B cell (primary cell): ENCODE results near the gene UBTD1. TPM values are rescaled to one million over a fixed set of nuclear protein-coding genes. Genes with fewer than 3 reads are reported as not detected.

Experiments
- ATAC-seq: fragments of 200-7000 bp; cut with Tn5 transposase; one replicate; pipeline ENCODE4 v1.10.0; 2021; ENCODE audit warnings: low read depth, mild to moderate bottlenecking, moderate number of reproducible peaks, moderate library complexity
- CTCF ChIA-PET: fragments of 350-600 bp; sonication (Branson Sonifier 250); formaldehyde crosslinking; loops from one replicate; lab custom pipeline; 2021; ENCODE audit warnings: antibody characterized with exemption, inconsistent platforms; lab: Charles Lee
- POLR2A ChIA-PET: fragments of 350-600 bp; sonication (Branson Sonifier 250); formaldehyde crosslinking; loops from one replicate; lab custom pipeline; 2021; ENCODE audit warnings: antibody characterized with exemption; lab: Charles Lee
- DNase-seq: peaks from one replicate; pipeline ENCODE4 v3.0.0; 2013
- H2AFZ ChIP-seq: 2 replicates; pipeline ENCODE4 v1.6.1; 2012; ENCODE audit warnings: mild to moderate bottlenecking, low read depth, low read length; ENCODE audit not compliant: insufficient read depth, poor library complexity, severe bottlenecking
- H3K27ac ChIP-seq, 2 donors: 1 replicate in 1 of 2; 2 replicates in 1 of 2; pipeline ENCODE4 v1.5.1; 2012 to 2013; ENCODE audit warnings: low read length in 2 of 2, mild to moderate bottlenecking in 2 of 2, moderate library complexity in 1 of 2
- H3K27me3 ChIP-seq, 4 experiments: fragments of 200-600 bp in 1 of 4; sonication (generic) in 1 of 4; replicated peaks in 1 of 4; 1 replicate in 2 of 4; 2 replicates in 2 of 4; pipeline versions ENCODE4 v1.6.1 to v1.7.0; 2013 to 2016; ENCODE audit warnings: low read length in 3 of 4, mild to moderate bottlenecking in 2 of 4, mixed read lengths in 1 of 4, moderate library complexity in 1 of 4; ENCODE audit not compliant: insufficient read depth in 4 of 4, control insufficient read depth in 3 of 4; ENCODE audit errors: control extremely low read depth in 1 of 4
- H3K36me3 ChIP-seq, 2 experiments: replicated peaks in 1 of 2; 1 replicate in 1 of 2; 2 replicates in 1 of 2; pipeline versions ENCODE4 v1.6.1 to v1.7.1; 2013; ENCODE audit warnings: low read length in 1 of 2; ENCODE audit not compliant: insufficient read depth in 2 of 2, control insufficient read depth in 1 of 2; ENCODE audit errors: control extremely low read depth in 1 of 2, extremely low read depth in 1 of 2
- H3K4me1 ChIP-seq, 2 donors: fragments of 200-600 bp in 1 of 2; sonication (generic) in 1 of 2; 1 replicate in 1 of 2; 2 replicates in 1 of 2; pipeline versions ENCODE4 v1.5.1 to v1.6.1; 2013 to 2017; ENCODE audit warnings: low read length in 2 of 2; ENCODE audit not compliant: control insufficient read depth in 2 of 2, insufficient read depth in 2 of 2
- H3K4me2 ChIP-seq: replicated peaks from 2 replicates; pipeline ENCODE3; 2012; ENCODE audit warnings: mild to moderate bottlenecking, low read depth, low read length; ENCODE audit not compliant: poor library complexity, severe bottlenecking
- H3K4me3 ChIP-seq, 5 experiments: fragments of 200-600 bp in 1 of 5; sonication (generic) in 1 of 5; 1 replicate in 3 of 5; 2 replicates in 2 of 5; pipeline versions ENCODE4 v1.5.1 to v1.7.0; 2011 to 2016; ENCODE audit warnings: low read length in 4 of 5, mild to moderate bottlenecking in 4 of 5, low read depth in 2 of 5, control low read depth in 1 of 5, moderate library complexity in 1 of 5; ENCODE audit not compliant: insufficient read depth in 1 of 5; ENCODE audit errors: control extremely low read depth in 1 of 5, extremely low read depth in 1 of 5
- H3K79me2 ChIP-seq: fragments of 200-600 bp; sonication (generic); one replicate; pipeline ENCODE4 v1.6.0; 2016; ENCODE audit warnings: low read length; ENCODE audit not compliant: control insufficient read depth, insufficient read depth
- H3K9ac ChIP-seq: fragments of 200-600 bp; sonication (generic); 2 replicates; pipeline ENCODE4 v1.6.1; 2017; ENCODE audit warnings: mild to moderate bottlenecking, low read length, moderate library complexity
- H3K9me3 ChIP-seq, 3 donors: one replicate each; pipeline versions ENCODE4 v1.6.1 to v1.7.1; 2013; ENCODE audit warnings: low read length in 2 of 3; ENCODE audit not compliant: control insufficient read depth in 2 of 3, insufficient read depth in 1 of 3; ENCODE audit errors: control extremely low read depth in 1 of 3
- H4K20me1 ChIP-seq: 2 replicates; pipeline ENCODE4 v1.6.0; 2012; ENCODE audit warnings: mild to moderate bottlenecking, low read length; ENCODE audit not compliant: insufficient read depth, control insufficient read depth, poor library complexity, severe bottlenecking
- H3K27ac Mint-ChIP-seq: one replicate; pipeline ENCODE4 v1.8.0; 2021; ENCODE audit warnings: mixed read lengths
- H3K27me3 Mint-ChIP-seq: one replicate; pipeline ENCODE4 v1.8.0; 2021; ENCODE audit warnings: mixed read lengths
- H3K4me1 Mint-ChIP-seq: one replicate; pipeline ENCODE4 v1.8.0; 2021; ENCODE audit warnings: mixed read lengths
- H3K4me3 Mint-ChIP-seq: one replicate; pipeline ENCODE4 v1.8.0; 2021; ENCODE audit warnings: mixed read lengths
- H3K9me3 Mint-ChIP-seq: one replicate; pipeline ENCODE4 v1.8.0; 2022; ENCODE audit warnings: mixed read lengths; ENCODE audit not compliant: insufficient read depth
- CTCF ChIP-seq: fragments of 200-600 bp; IDR thresholded peaks from one replicate; pipeline ENCODE4 v1.8.0; 2022; ENCODE audit warnings: antibody characterized with exemption, mild to moderate bottlenecking
- EZH2 ChIP-seq: IDR thresholded peaks from 2 replicates; pipeline ENCODE4 v1.6.1; 2012; ENCODE audit warnings: borderline replicate concordance, low read depth, mild to moderate bottlenecking, moderate library complexity, low read length; ENCODE audit not compliant: insufficient read depth, poor library complexity, severe bottlenecking
- WGBS: methylation state at CpG from one replicate; pipeline ENCODE4 v1.1.5; 2013; ENCODE audit warnings: missing lambda C conversion rate; ENCODE audit not compliant: insufficient coverage; 5-methylcytosine and 5-hydroxymethylcytosine counted together
- intact Hi-C: fragments of 100-400 bp; cut with micrococcal nuclease; formaldehyde crosslinking; loops from one replicate; pipeline ENCODE4 v1.10.0; 2022
- polyA plus RNA-seq: library from polyadenylated mRNA; depleted of rRNA; stranded (reverse); fragments of >200 nt; gene quantifications from 2 replicates; pipeline ENCODE4 v1.2.3, GENCODE V29; 2012
- total RNA-seq, 2 donors: library from RNA; stranded (reverse); fragments of 120-200 nt in 1 of 2; gene quantifications; 1 replicate in 1 of 2; 2 replicates in 1 of 2; pipeline versions ENCODE4 v1.2.3 to v1.2.4, GENCODE V29; 2013 to 2022

Gene UBTD1
- total and polyA plus RNA-seq, 2 donors (not counting 1 experiment from before 2014, with no cell fraction given) = 1.3 to 1.8 TPM

- CTCF ChIA-PET = interaction anchor here (0.7 kb wide), 1 partner anchor 201 kb away, joined by 3 read pairs; no protein-coding TSS in a partner anchor
- WGBS = 92% methylated on average over 12 of the region's 18 CpGs
- Histone ChIP-seq H3K9ac (no peak overlapping the region), H3K36me3 (no peaks in the 10 kb centered on the region), H2AFZ (no peak overlapping the region), H3K27me3 (no peaks in the 10 kb centered on the region), H3K4me2 (no peak overlapping the region), H3K27ac (no peak overlapping the region), H3K9me3 (no peaks in the 10 kb centered on the region), H3K4me3 (no peak overlapping the region), H4K20me1 (no peaks in the 10 kb centered on the region), H3K79me2 (no peaks in the 10 kb centered on the region), H3K4me1 (no peaks in the 10 kb centered on the region)
- no peak overlapping the region for H3K4me3 Mint-ChIP-seq
- no peaks in the 10 kb centered on the region for H3K4me1 Mint-ChIP-seq
- peaks cover 8% of the 10 kb centered on the region for H3K27me3 Mint-ChIP-seq
- intact Hi-C loops = no loop called here
- DNase-seq = no peak
- H3K9me3 Mint-ChIP-seq = no peaks in the 10 kb centered on the region
- no peak for ATAC-seq
- POLR2A ChIA-PET = no interaction called here
- H3K27ac Mint-ChIP-seq = no peak overlapping the region
- TF ChIP-seq EZH2 = no peak
- no peak for TF ChIP-seq CTCF
These were observed 47.9 kb downstream of the UBTD1 start for GRCh38 chr10:97546456-97547270.

GRCh38 chr10:97547271-97547600 lies 48.5 kb downstream of the UBTD1 start:
- Histone ChIP-seq H3K9me3 (no peaks in the 10 kb centered on the region), H3K36me3 (no peaks in the 10 kb centered on the region), H3K4me3 (no peak overlapping the region), H4K20me1 (no peaks in the 10 kb centered on the region), H2AFZ (no peak overlapping the region), H3K9ac (no peak overlapping the region), H3K79me2 (no peaks in the 10 kb centered on the region), H3K27ac (no peak overlapping the region), H3K27me3 (no peaks in the 10 kb centered on the region), H3K4me1 (no peaks in the 10 kb centered on the region), H3K4me2 (no peak overlapping the region)
- 90% methylated on average over 4 of the region's 4 CpGs for WGBS
- DNase-seq = no peak
- ChIA-PET CTCF (no interaction called here), POLR2A (no interaction called here)
- intact Hi-C loops = no loop called here
- ATAC-seq = no peak
- Mint-ChIP-seq H3K4me1 (no peaks in the 10 kb centered on the region), H3K9me3 (no peaks in the 10 kb centered on the region), H3K4me3 (no peak overlapping the region), H3K27ac (no peak overlapping the region), H3K27me3 (peaks cover 8% of the 10 kb centered on the region)
- TF ChIP-seq CTCF (no peak), EZH2 (no peak)
